ENCODE measurements around the gene IFNL2.

IFNL2 gene

GRCh38 chr19:39251846-39252245 lies 16.4 kb upstream of the IFNL2 start:
- Histone ChIP-seq H3K4me1 (ENCODE audit: low read depth, poor library complexity, severe bottlenecking) (no peaks in the 10 kb centered on the region), H3K27me3 (ENCODE audit: insufficient read depth, low read depth) (no peaks in the 10 kb centered on the region; the same call in 1 of the 2 replicates), H3K4me3 (IDR thresholded peaks at IDR 0.05; ENCODE audit: insufficient read depth, low read depth, low read length) (no peak overlapping the region), H3K4me2 (no peak overlapping the region), H3K9ac (no peak overlapping the region), H3K36me3 (ENCODE audit: insufficient read depth) (no peaks in the 10 kb centered on the region), H3K27ac (no peak overlapping the region), H2AFZ (ENCODE audit: low read depth) (no peak overlapping the region), H4K20me1 (ENCODE audit: insufficient read depth) (no peaks in the 10 kb centered on the region), H3K79me2 (ENCODE audit: insufficient read depth, low read depth) (no peaks in the 10 kb centered on the region)
- TF ChIP-seq CTCF (conservative IDR thresholded peaks at IDR 0.05; ENCODE audit: low read depth, low read length) = no peak

GRCh38 chr19:39252458-39252857 lies 15.7 kb upstream of the IFNL2 start:
- Histone ChIP-seq H3K4me2 (no peak overlapping the region), H3K27ac (no peak overlapping the region), H3K27me3 (ENCODE audit: insufficient read depth, low read depth) (no peaks in the 10 kb centered on the region; the same call in 1 of the 2 replicates), H4K20me1 (ENCODE audit: insufficient read depth) (no peaks in the 10 kb centered on the region), H2AFZ (ENCODE audit: low read depth) (no peak overlapping the region), H3K79me2 (ENCODE audit: insufficient read depth, low read depth) (no peaks in the 10 kb centered on the region), H3K4me3 (IDR thresholded peaks at IDR 0.05; ENCODE audit: insufficient read depth, low read depth, low read length) (no peak overlapping the region), H3K4me1 (ENCODE audit: low read depth, poor library complexity, severe bottlenecking) (no peaks in the 10 kb centered on the region), H3K36me3 (ENCODE audit: insufficient read depth) (no peaks in the 10 kb centered on the region), H3K9ac (no peak overlapping the region)
- TF ChIP-seq CTCF (conservative IDR thresholded peaks at IDR 0.05; ENCODE audit: low read depth, low read length) = no peak

DNA sequence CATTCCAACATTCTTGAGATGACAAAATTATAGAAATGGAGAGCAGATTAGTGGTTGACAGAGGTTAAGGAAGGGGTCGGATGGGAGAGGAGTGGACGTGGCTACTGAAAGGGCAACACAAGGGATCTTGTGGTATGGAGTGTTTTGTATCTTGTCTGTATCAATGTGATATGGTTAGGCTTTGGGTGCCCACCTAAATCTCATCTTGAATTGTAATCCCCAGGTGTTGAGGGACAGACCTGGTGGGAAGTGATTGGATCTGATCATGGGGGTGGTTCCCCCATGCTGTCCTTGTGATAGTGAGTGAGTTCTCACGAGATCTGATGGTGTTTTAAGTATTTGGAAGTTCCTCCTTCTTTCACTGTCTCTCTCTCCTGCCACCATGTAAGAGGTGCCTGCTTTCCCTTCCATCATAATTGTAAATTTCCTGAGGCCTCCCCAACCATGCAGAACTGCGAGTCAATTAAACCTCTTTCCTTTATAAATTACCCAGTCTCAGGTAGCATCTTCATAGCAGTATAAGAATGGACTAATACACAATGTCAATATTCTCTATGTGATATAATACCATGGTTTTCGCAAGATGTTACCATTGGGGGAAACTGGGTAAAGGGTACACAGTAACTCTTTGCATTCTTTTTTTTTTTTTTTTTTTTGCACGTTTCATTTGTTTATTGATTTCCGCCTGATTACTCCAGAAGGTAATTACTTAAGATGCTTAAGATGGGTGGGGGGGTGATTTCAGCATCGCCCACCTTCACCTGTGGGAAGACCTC lies 14.6 kb upstream of the IFNL2 start:
- no peak overlapping the region for H3K4me3 ChIP-seq (IDR thresholded peaks at IDR 0.05; ENCODE audit: insufficient read depth, low read depth, low read length)
- H3K4me1 ChIP-seq (ENCODE audit: low read depth, poor library complexity, severe bottlenecking) = no peaks in the 10 kb centered on the region
- H3K79me2 ChIP-seq (ENCODE audit: insufficient read depth, low read depth) = no peaks in the 10 kb centered on the region
- no peaks in the 10 kb centered on the region for H4K20me1 ChIP-seq (ENCODE audit: insufficient read depth)
- H3K27me3 ChIP-seq (ENCODE audit: insufficient read depth, low read depth) = no peaks in the 10 kb centered on the region; the same call in 1 of the 2 replicates
- H3K27ac ChIP-seq = no peak overlapping the region
- H3K4me2 ChIP-seq = no peak overlapping the region
- H2AFZ ChIP-seq (ENCODE audit: low read depth) = no peak overlapping the region
- H3K36me3 ChIP-seq (ENCODE audit: insufficient read depth) = no peaks in the 10 kb centered on the region
- TF ChIP-seq CTCF (conservative IDR thresholded peaks at IDR 0.05; ENCODE audit: low read depth, low read length) = no peak
- no peak overlapping the region for H3K9ac ChIP-seq

GRCh38 chr19:39254531-39255345 lies 13.5 kb upstream of the IFNL2 start:
- Histone ChIP-seq H4K20me1 (ENCODE audit: insufficient read depth) (no peaks in the 10 kb centered on the region), H2AFZ (ENCODE audit: low read depth) (no peak overlapping the region), H3K36me3 (ENCODE audit: insufficient read depth) (no peaks in the 10 kb centered on the region), H3K4me2 (no peak overlapping the region), H3K4me3 (IDR thresholded peaks at IDR 0.05; ENCODE audit: insufficient read depth, low read depth, low read length) (no peak overlapping the region), H3K27me3 (ENCODE audit: insufficient read depth, low read depth) (no peaks in the 10 kb centered on the region), H3K9ac (no peak overlapping the region), H3K27ac (no peak overlapping the region), H3K4me1 (ENCODE audit: low read depth, poor library complexity, severe bottlenecking) (no peaks in the 10 kb centered on the region), H3K79me2 (ENCODE audit: insufficient read depth, low read depth) (no peaks in the 10 kb centered on the region)
- TF ChIP-seq CTCF (conservative IDR thresholded peaks at IDR 0.05; ENCODE audit: low read depth, low read length) = no peak
